Stromal cell of bone marrow (primary cell): ENCODE measurements around the gene CCDC88C.

Source experiments
- DNase-seq: peaks from one replicate; pipeline ENCODE4 v3.0.0-alpha.2; 2012; ENCODE audit warnings: low read depth

The CCDC88C gene

DNA sequence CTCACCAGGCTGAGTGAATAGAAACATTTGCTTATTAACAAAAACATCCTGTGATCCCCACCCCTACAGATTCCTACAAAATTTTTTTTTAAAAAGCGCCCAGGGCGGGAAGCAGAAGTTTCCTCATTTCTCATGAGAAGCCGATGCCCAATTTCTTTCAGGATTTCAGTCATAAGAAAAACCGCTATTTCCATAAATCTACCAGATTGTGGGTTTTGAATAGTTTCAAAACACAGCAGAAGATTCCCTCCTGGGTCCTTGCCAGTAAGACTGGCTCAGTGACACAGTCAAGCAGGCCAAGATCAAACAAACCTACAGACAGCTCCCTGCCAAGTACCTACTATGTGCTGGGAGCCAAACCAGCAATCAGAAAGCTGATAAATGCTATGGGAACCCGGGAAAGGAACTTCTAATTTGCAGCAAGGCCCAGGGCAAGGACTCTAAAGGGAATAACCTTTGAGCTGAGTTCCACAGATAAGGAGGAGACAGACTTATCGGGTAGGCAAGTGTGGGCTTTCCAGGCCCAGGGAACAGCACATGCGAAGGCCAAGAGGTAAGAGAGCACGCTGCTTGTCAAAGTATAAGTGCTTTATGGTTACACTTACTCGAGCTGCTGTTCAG lies 68.7 kb downstream of the CCDC88C start:
- DNase-seq: no peak

- DNase-seq: no peak
Observed at GRCh38 chr14:91346838-91347173, 70.8 kb downstream of the CCDC88C start.

DNA sequence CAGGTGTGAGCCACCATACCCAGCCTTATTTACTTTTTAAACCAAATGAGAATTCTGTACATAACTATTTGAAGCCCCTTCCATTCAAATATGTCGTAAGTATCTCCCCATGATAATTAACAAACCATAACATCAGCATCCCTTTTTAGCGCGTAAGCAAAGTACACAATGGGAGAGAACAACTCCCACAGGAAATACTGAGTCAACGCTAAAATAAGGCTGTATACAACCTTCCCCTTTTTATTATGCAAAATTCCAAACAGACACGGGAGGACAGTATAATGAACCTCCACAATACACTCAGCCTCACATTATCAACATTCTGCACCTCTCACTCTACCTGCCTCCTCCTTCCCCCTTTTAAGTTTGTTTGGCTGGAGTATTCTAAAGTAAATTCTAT lies 73.5 kb downstream of the CCDC88C start:
- no peak for DNase-seq

DNA sequence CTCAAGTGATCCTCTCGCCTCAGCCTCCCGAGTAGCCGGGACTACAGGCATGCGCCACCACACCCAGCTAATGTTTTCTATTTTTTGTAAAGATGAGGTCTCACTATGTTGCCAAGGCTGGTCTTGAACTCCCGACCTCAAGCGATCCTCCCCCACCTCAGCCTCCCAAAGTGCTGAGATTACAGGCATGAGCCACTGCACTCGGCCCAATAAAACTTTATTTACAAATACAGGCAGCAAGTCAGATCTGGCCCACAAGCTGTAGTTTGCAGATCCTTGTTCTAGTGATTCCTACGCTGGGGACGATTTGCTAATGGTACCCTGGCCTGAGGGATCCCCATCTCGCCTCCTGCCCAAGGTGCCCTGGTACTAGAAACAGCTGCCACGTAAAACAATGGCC lies 74.6 kb downstream of the CCDC88C start:
- DNase-seq: no peak

GRCh38 chr14:91342206-91342760 lies 75.3 kb downstream of the CCDC88C start:
- DNase-seq: no peak

- DNase-seq: no peak
Observed at GRCh38 chr14:91341751-91342154, 75.9 kb downstream of the CCDC88C start.

GRCh38 chr14:91341334-91341733 lies 76.3 kb downstream of the CCDC88C start:
- DNase-seq: no peak

DNA sequence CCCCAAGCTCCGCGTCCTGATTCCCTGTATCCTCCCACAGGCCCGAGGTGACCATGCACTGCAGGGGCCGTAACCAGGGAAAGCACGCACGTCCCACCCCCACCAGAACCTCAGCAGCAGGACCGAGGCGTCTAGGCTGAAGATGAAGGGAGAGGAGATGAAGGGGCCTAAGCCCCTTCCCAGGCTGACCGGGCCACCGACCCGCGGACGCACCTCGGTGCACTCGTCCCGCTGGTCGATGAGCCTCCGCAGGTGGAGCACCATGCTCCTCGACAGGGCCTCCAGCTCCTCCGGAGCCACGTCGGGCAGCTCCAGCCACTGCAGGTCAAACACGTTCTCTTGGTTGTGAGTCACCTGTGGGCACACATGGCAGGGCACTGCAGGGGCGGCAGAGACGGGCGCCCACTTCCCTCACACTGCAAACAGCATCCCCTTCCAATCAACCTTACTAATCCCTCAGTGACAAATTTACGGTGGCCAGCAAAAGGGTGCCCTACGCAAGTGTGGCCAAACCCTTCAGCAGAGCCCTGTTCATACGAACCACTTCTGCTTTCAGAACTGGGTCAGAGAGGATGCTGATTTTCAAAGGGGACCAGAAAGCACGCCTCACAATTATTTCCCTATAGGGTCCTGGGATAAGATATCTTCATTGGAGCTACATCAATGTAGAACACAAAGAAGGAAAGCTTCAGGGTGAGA lies 77.8 kb downstream of the CCDC88C start:
- DNase-seq: no peak

DNA sequence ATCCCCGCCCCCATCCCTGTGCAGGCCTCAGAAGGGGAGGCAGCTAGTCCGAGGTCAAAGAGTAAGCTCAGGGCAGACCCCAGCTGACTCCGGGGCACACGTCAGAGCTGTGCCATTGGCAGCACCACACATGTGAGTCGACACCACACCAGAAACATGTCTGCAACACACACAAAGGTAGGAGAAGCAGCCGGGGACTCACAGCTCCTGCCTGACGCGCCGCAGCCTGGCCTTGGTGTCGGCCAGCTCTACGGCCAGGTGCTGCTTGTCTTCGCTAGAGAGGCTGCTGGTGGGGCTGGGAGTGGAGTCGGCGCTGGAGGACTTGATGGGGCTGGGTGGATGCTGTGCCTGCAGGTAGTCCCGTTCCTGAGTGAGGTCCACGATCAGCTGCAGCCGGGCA lies 78.5 kb downstream of the CCDC88C start:
- DNase-seq: no peak

DNA sequence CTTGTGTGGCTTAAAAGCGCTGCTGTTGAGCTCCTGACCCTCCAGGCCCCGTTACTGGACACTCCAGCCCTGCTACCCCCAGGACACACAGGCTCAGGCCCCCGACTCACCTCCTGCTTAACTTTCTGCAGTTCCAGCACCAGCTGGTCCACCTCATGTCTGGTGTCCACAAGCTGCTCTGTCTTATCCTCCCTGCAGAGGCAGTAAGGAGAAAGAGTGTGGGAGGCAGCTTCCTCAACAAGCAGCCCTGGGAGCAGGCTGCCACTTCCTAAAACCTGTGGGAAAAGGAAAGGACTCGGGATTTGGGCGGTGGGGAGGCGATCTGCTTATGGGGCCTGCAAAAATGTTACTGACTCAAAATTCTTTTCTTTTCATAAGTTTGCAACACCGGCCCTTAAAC lies 79.2 kb downstream of the CCDC88C start:
- DNase-seq: no peak

GRCh38 chr14:91337699-91338335 lies 79.8 kb downstream of the CCDC88C start:
- no peak for DNase-seq

GRCh38 chr14:91336093-91336450 lies 81.5 kb downstream of the CCDC88C start:
- DNase-seq: no peak

GRCh38 chr14:91335191-91336092 lies 82.2 kb downstream of the CCDC88C start:
- DNase-seq: no peak

DNA sequence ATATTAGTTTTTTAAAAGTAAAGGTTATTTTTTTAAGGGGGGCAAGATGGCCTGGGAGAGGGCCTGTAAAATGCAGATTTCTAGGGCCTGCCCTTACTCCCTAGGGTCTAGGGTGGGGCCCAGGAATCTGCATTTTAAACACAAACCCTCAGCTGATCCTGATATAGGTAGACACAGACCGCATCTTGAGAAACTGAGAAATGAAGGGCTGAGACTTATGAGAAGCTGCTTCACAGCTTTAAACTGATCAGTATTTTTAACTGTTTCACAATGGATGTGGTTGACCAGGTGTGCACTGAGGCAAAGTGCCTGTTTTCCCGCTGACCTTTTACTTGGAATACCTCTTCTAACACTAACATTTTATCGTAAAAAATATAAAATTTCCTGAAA lies 84.0 kb downstream of the CCDC88C start:
- no peak for DNase-seq

GRCh38 chr14:91332986-91333649 lies 84.5 kb downstream of the CCDC88C start:
- DNase-seq: no peak

GRCh38 chr14:91332171-91332985 lies 85.2 kb downstream of the CCDC88C start:
- DNase-seq: no peak

- DNase-seq: no peak
Observed at GRCh38 chr14:91331721-91332120, 85.9 kb downstream of the CCDC88C start.

- DNase-seq: no peak
Observed at GRCh38 chr14:91330856-91331255, 86.8 kb downstream of the CCDC88C start.

GRCh38 chr14:91330096-91330696 lies 87.4 kb downstream of the CCDC88C start:
- no peak for DNase-seq

GRCh38 chr14:91329486-91330014 lies 88.1 kb downstream of the CCDC88C start:
- DNase-seq: no peak
